ENCODE data around the gene PRDM11. TPM values are rescaled to one million over a fixed set of nuclear protein-coding genes. Genes with fewer than 3 reads are reported as not detected.

The PRDM11 gene
- total RNA-seq, 1 donor from 2014 or later: 7.5 TPM

DNA sequence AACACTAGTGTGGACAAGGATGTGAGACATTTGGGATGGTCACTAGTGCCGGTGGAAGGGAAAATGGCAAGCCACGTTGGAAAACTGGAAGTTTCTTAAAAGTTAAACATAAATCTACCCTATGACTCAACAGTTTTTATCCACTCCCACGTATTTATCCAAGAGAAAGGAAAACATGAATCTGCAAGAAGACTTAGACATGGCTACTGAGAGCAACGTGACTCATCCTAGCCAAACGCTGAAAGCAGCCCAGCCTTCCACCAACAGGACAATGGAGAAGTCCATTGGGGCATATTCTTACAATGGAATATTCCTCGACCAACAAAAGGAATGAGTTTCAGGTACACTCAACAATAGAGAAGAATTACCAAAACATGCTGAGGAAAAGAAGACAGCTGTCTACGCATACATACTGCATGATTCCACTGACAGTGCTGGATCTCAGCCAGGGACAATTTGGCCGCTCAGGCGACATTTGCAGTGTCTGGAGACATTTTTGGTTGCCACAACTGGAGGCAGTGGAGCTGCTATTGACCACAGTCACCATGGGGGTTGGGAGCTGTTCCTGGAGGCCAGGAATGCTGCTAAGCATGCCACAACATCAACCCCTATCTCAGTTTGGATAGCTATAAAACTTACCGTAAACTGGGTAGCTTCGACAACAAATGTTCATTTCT lies 118.5 kb downstream of the PRDM11 start:
- TF ChIP-seq, protein P1, sequence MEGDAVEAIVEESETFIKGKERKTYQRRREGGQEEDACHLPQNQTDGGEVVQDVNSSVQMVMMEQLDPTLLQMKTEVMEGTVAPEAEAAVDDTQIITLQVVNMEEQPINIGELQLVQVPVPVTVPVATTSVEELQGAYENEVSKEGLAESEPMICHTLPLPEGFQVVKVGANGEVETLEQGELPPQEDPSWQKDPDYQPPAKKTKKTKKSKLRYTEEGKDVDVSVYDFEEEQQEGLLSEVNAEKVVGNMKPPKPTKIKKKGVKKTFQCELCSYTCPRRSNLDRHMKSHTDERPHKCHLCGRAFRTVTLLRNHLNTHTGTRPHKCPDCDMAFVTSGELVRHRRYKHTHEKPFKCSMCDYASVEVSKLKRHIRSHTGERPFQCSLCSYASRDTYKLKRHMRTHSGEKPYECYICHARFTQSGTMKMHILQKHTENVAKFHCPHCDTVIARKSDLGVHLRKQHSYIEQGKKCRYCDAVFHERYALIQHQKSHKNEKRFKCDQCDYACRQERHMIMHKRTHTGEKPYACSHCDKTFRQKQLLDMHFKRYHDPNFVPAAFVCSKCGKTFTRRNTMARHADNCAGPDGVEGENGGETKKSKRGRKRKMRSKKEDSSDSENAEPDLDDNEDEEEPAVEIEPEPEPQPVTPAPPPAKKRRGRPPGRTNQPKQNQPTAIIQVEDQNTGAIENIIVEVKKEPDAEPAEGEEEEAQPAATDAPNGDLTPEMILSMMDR (IDR thresholded peaks at IDR 0.05; ENCODE audit: partially characterized antibody, unreplicated experiment): no peak
- DNase-seq: no peak
- Mint-ChIP-seq H3K4me1 (ENCODE audit: low read depth, unreplicated experiment) (peaks cover 4% of the 10 kb centered on the region), H3K4me3 (ENCODE audit: unreplicated experiment) (no peak overlapping the region), H3K9me3 (ENCODE audit: unreplicated experiment) (peaks cover 3% of the 10 kb centered on the region), H3K36me3 (ENCODE audit: unreplicated experiment) (no peaks in the 10 kb centered on the region), H3K27ac (ENCODE audit: unreplicated experiment) (no peak overlapping the region), H3K27me3 (ENCODE audit: unreplicated experiment) (no peaks in the 10 kb centered on the region)

DNA sequence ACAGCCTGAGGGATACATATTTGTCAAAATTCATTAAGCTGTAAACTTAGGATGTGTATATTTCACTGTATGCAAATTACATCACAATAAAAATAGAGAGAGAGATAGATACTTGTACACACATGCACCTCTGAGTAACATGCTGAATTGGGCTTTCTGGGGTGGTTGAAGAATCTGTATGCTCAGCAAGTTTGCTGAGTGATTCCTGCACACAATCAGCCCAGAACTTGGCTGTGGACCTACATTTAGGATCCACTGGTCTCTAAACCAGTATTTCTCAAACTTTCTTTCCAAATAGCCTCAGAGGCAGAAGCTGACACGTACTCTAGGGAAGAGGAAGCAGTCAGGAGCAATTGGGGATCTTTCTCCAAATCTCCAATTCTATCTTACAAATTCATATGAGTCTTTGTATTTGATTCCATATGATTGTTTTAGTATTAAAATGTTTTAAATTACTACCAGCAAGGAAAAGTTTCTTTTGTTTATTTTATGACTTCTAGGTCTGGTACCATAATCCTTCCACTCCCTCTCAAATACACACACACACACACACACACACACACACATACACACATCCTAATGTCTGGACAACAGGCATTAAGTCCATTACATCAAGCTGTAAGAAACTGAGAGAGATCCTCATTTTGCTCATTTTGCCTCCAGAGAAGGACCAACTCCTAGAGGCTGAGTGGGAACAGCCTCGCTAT lies 119.7 kb downstream of the PRDM11 start:
- H3K4me3 Mint-ChIP-seq (ENCODE audit: unreplicated experiment): no peak overlapping the region

DNA sequence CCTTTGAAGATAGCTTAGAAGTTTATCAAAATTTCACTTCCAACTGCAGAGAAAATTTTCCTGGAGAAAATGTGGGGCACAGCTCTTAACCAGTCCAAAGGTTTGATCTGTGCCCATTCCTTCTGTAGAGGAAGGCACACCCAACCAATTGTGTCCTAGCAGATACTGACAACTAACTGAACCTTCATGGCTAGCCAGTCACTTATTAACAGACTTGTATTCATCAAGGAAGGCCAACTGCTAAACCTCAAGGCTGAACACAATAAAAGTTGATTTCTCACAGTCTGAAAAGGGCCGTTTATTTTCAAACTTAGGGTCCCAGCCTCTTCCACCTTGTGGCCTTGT lies 120.2 kb downstream of the PRDM11 start:
- no peaks in the 10 kb centered on the region for H3K36me3 Mint-ChIP-seq (ENCODE audit: unreplicated experiment)
- peaks cover 3% of the 10 kb centered on the region for H3K9me3 Mint-ChIP-seq (ENCODE audit: unreplicated experiment)
- no peaks in the 10 kb centered on the region for H3K27me3 Mint-ChIP-seq (ENCODE audit: unreplicated experiment)
- no peak overlapping the region for H3K4me3 Mint-ChIP-seq (ENCODE audit: unreplicated experiment)
- TF ChIP-seq, protein P1 (IDR thresholded peaks at IDR 0.05; ENCODE audit: partially characterized antibody, unreplicated experiment): no peak
- no peak overlapping the region for H3K27ac Mint-ChIP-seq (ENCODE audit: unreplicated experiment)
- no peak for DNase-seq
- H3K4me1 Mint-ChIP-seq (ENCODE audit: low read depth, unreplicated experiment): peaks cover 4% of the 10 kb centered on the region

More for the DNA sequence above, 119.7 kb downstream of the PRDM11 start:
- Mint-ChIP-seq H3K4me1 (ENCODE audit: low read depth, unreplicated experiment) (peaks cover 4% of the 10 kb centered on the region), H3K27ac (ENCODE audit: unreplicated experiment) (no peak overlapping the region), H3K36me3 (ENCODE audit: unreplicated experiment) (no peaks in the 10 kb centered on the region), H3K27me3 (ENCODE audit: unreplicated experiment) (no peaks in the 10 kb centered on the region), H3K9me3 (ENCODE audit: unreplicated experiment) (peaks cover 3% of the 10 kb centered on the region)
- TF ChIP-seq, protein P1 (IDR thresholded peaks at IDR 0.05; ENCODE audit: partially characterized antibody, unreplicated experiment): no peak
- no peak for DNase-seq

DNA sequence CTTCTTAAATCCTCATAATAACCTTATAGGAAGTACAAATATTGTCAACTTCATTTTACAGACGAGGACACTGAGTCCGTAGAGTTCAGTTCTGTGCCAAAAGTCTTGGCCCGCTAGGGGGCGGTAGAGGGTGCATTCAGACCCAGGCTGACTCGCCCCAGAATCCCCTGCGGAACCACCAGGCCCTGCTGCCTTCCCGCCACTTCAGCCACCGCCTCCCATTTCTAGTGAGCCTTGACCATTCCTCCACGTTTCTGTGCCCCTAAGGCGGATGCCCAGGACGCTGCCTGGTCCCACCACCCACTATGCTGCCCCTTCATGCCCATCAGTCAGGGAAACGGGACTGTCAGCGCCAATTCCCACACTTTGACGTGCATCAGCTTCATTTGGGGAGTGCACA lies 120.6 kb downstream of the PRDM11 start:
- TF ChIP-seq, protein P1 (IDR thresholded peaks at IDR 0.05; ENCODE audit: partially characterized antibody, unreplicated experiment): peak; percentile 70
- DNase-seq: peak; percentile 46
- no peaks in the 10 kb centered on the region for H3K27me3 Mint-ChIP-seq (ENCODE audit: unreplicated experiment)
- no peak overlapping the region for H3K4me3 Mint-ChIP-seq (ENCODE audit: unreplicated experiment)
- peaks cover 3% of the 10 kb centered on the region for H3K9me3 Mint-ChIP-seq (ENCODE audit: unreplicated experiment)
- no peak overlapping the region for H3K27ac Mint-ChIP-seq (ENCODE audit: unreplicated experiment)
- peaks cover 4% of the 10 kb centered on the region for H3K4me1 Mint-ChIP-seq (ENCODE audit: low read depth, unreplicated experiment)
- H3K36me3 Mint-ChIP-seq (ENCODE audit: unreplicated experiment): no peaks in the 10 kb centered on the region

DNA sequence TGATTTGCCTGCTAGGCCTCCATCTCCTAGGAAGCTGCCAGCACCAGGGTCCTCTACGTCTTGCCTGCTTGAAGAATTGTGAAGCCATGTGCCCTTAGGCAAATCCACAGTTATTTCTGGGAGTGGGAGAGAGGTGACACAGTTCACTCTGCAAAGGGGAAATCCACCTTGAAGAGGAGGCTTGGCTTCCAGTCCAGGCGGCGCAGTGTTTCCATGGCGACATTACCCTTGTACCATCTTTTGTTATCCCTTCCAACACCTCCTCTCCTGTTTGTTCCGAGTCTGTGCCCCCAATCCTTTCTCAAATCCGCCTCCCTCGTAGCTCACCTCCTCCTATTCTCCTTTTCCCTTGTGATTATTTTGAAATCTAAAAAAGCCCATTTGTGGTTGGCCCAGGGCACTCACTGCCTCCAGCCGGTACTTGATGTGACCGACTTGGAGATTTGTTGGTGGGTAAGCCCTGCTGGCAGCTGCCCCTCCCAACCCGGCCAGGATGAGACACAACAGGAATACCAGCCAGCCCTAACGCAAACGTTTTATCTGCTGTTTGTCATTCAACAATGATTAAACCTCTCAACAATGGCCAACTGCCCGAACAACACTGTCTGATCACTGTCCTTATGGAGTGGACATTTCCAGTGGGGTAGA lies 121.3 kb downstream of the PRDM11 start:
- Mint-ChIP-seq H3K27me3 (ENCODE audit: unreplicated experiment) (no peaks in the 10 kb centered on the region), H3K4me1 (ENCODE audit: low read depth, unreplicated experiment) (peaks cover 4% of the 10 kb centered on the region), H3K9me3 (ENCODE audit: unreplicated experiment) (peaks cover 3% of the 10 kb centered on the region), H3K36me3 (ENCODE audit: unreplicated experiment) (no peaks in the 10 kb centered on the region), H3K27ac (ENCODE audit: unreplicated experiment) (no peak overlapping the region), H3K4me3 (ENCODE audit: unreplicated experiment) (no peak overlapping the region)
- TF ChIP-seq, protein P1 (IDR thresholded peaks at IDR 0.05; ENCODE audit: partially characterized antibody, unreplicated experiment): no peak
- DNase-seq: no peak

All from glutamatergic neuron (in vitro differentiated cells).